K562 (cell line): Measurements from ENCODE around the gene CREB3L2.

ENCODE experiments used
- ELF1 ChIP-seq: fragments of 200-800 bp; sonication (Bioruptor generic); IDR thresholded peaks from 2 replicates; pipeline ENCODE4 v1.6.1; 2016; ENCODE audit warnings: missing genetic modification characterization, missing compliant biosample characterization
- KDM4B ChIP-seq, 2 experiments: fragments of 450-650 bp in 1 of 2; sonication (generic) in 1 of 2; IDR thresholded peaks; 2 replicates each; pipeline ENCODE4 v1.6.1; 2016 to 2017; ENCODE audit warnings: borderline replicate concordance in 2 of 2, antibody characterized with exemption in 1 of 2, low read depth in 1 of 2, mild to moderate bottlenecking in 1 of 2
- MBD2 ChIP-seq: sonication (generic); IDR thresholded peaks from 2 replicates; pipeline ENCODE4 v1.6.1; 2016; ENCODE audit warnings: low read depth, borderline replicate concordance
- NR2C2 ChIP-seq, 2 experiments: fragments of 200-800 bp in 1 of 2; sonication (Bioruptor generic) in 1 of 2; sonication (generic) in 1 of 2; formaldehyde crosslinking in 1 of 2; IDR thresholded peaks; 2 replicates each; pipeline versions ENCODE4 v1.6.1 to v1.8.0; 2016 to 2022; ENCODE audit warnings: mild to moderate bottlenecking in 1 of 2, missing compliant biosample characterization in 1 of 2, missing genetic modification characterization in 1 of 2, missing genetic modification reagents in 1 of 2
- SIX5 ChIP-seq, 2 experiments: IDR thresholded peaks; 2 replicates each; pipeline ENCODE4 v1.6.1; 2011; ENCODE audit warnings: low read length in 2 of 2, borderline replicate concordance in 1 of 2, low read depth in 1 of 2, mild to moderate bottlenecking in 1 of 2, moderate library complexity in 1 of 2; ENCODE audit not compliant: insufficient read depth in 1 of 2
- TAF1 ChIP-seq: IDR thresholded peaks from 2 replicates; pipeline ENCODE4 v1.6.1; 2011; ENCODE audit warnings: mild to moderate bottlenecking, low read length, moderate library complexity; ENCODE audit not compliant: insufficient read depth, control insufficient read depth, severe bottlenecking; ENCODE audit errors: extremely low read depth
- YY1 ChIP-seq, 3 experiments: IDR thresholded peaks; 2 replicates each; pipeline ENCODE4 v1.6.1; 2011; ENCODE audit warnings: low read length in 2 of 3, mild to moderate bottlenecking in 2 of 3, moderate library complexity in 2 of 3, borderline replicate concordance in 1 of 3, control low read depth in 1 of 3, low read depth in 1 of 3; ENCODE audit not compliant: insufficient read depth in 3 of 3, insufficient replicate concordance in 2 of 3, control insufficient read depth in 1 of 3, insufficient read length in 1 of 3; ENCODE audit errors: extremely low read depth in 1 of 3
- ZNF354B ChIP-seq: fragments of 250-450 bp; sonication (Bioruptor Pico); IDR thresholded peaks from 2 replicates; pipeline ENCODE4 v1.4.0; 2020
- ZNF780A ChIP-seq: fragments of 250-450 bp; sonication (Bioruptor Pico); IDR thresholded peaks from 2 replicates; pipeline ENCODE4 v1.5.0; 2021; ENCODE audit warnings: mild to moderate bottlenecking

DNA sequence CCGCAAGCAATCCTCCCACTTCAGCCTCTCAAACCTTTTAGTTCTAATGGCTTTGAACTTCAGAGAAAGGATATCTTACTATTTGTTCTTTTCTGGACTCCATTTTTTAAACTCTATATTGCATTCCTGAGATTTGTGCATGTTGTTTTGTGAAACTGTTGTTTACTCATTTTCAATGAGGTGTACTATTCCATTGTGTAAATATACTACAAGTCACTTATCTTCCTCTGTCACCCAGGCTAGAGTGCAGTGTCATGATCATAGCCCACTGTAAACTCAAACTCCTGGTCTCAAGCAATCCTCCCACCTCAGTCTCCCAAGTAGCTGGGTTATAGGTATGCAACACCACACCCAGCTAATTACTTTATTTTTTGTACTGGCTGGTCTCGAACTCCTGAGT is 43.0 kb upstream of the CREB3L2 start:
- no peak for TF ChIP-seq NR2C2 (CRISPR knock-in tag; IDR thresholded peaks at IDR 0.05)
- no peak for TF ChIP-seq NR2C2 (tag; IDR thresholded peaks at IDR 0.05)
- TF ChIP-seq TAF1, result no peak
- no peak for TF ChIP-seq MBD2
- no peak for TF ChIP-seq SIX5 (IDR thresholded peaks at IDR 0.05; ENCODE audit: borderline replicate concordance in 1 of 2, insufficient read depth in 1 of 2, low read depth in 1 of 2, low read length in 2 of 2)
- no peak for TF ChIP-seq YY1 (IDR thresholded peaks at IDR 0.05; ENCODE audit: borderline replicate concordance in 1 of 3, control insufficient read depth in 1 of 3, extremely low read depth in 1 of 3, insufficient read depth in 3 of 3, insufficient read length in 1 of 3, insufficient replicate concordance in 2 of 3, low read depth in 1 of 3, low read length in 2 of 3)
- TF ChIP-seq KDM4B (IDR thresholded peaks at IDR 0.05; ENCODE audit: borderline replicate concordance in 2 of 2, low read depth in 1 of 2), result no peak
- no peak for TF ChIP-seq ZNF780A (CRISPR knock-in tag)
- no peak for TF ChIP-seq ZNF354B (CRISPR knock-in tag)
- no peak for TF ChIP-seq ELF1 (tag)
